GM12878 (cell line): ENCODE measurements around the gene PLCG2.

Experiments used
- CHD2 ChIP-seq: IDR thresholded peaks from 2 replicates; pipeline ENCODE4 v1.6.1; 2011; ENCODE audit warnings: low read depth, low read length, improper control_type of control experiment, borderline replicate concordance
- DPF2 ChIP-seq: fragments of 450-650 bp; IDR thresholded peaks from 2 replicates; pipeline ENCODE4 v1.6.1; 2017; ENCODE audit warnings: mild to moderate bottlenecking
- EZH2 ChIP-seq: IDR thresholded peaks from 2 replicates; pipeline ENCODE4 v1.6.1; 2012; ENCODE audit warnings: low read depth, mild to moderate bottlenecking, control low read depth, inconsistent platforms, low read length, borderline replicate concordance; ENCODE audit not compliant: control insufficient read depth
- JUND ChIP-seq: IDR thresholded peaks from 2 replicates; pipeline ENCODE4 v1.6.1; 2012; ENCODE audit warnings: low read depth, mild to moderate bottlenecking, low read length, improper control_type of control experiment, moderate library complexity
- MXI1 ChIP-seq: fragments of 150-350 bp; IDR thresholded peaks from 2 replicates; pipeline ENCODE4 v1.6.1; 2011; ENCODE audit warnings: low read depth, mild to moderate bottlenecking, inconsistent platforms, low read length, improper control_type of control experiment
- SMC3 ChIP-seq: IDR thresholded peaks from 2 replicates; pipeline ENCODE4 v1.6.1; 2011; ENCODE audit warnings: low read length, improper control_type of control experiment, borderline replicate concordance
- SREBF2 ChIP-seq: IDR thresholded peaks from 2 replicates; pipeline ENCODE4 v1.6.1; 2012; ENCODE audit warnings: mild to moderate bottlenecking, low read length
- ZBTB4 ChIP-seq: fragments of 450-650 bp; formaldehyde crosslinking; IDR thresholded peaks from 2 replicates; pipeline ENCODE4 v1.4.0; 2022; ENCODE audit warnings: mild to moderate bottlenecking, moderate library complexity
- TF ChIP-seq, protein P1 (sequence below), 3 experiments: IDR thresholded peaks in 2 of 3; conservative IDR thresholded peaks in 1 of 3; 2 replicates each; pipeline ENCODE4 v1.5.1; 2011; ENCODE audit warnings: low read depth in 3 of 3, low read length in 3 of 3, mild to moderate bottlenecking in 3 of 3, control low read depth in 2 of 3, moderate library complexity in 2 of 3, inconsistent platforms in 1 of 3, mixed read lengths in 1 of 3; ENCODE audit not compliant: control insufficient read depth in 2 of 3, insufficient read depth in 1 of 3; ENCODE audit errors: extremely low read depth in 1 of 3
- TF ChIP-seq, protein P2 (sequence below): fragments of 450-650 bp; IDR thresholded peaks from 2 replicates; pipeline ENCODE4 v1.6.1; 2017; ENCODE audit warnings: mild to moderate bottlenecking, moderate library complexity

DNA sequence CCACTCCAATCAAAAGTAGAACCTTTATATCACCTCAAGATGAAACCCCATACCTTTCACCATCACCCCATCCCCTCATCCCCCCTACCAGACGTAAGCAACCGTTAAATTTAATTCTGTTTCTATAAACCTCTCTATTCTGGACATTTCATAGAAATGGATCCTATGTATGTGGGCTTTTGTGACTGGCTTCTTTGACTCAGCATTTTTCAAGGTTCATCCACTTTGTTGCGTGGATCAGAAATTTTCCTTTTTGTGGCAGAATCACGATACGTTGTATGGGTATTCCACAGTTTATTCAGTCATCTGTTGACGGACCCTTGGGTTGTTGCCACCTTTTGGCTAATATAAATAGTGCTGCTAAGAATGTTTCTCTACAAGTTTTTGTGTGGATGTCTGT is 8.6 kb downstream of the PLCG2 start:
- TF ChIP-seq JUND: no peak
- TF ChIP-seq, protein P1, sequence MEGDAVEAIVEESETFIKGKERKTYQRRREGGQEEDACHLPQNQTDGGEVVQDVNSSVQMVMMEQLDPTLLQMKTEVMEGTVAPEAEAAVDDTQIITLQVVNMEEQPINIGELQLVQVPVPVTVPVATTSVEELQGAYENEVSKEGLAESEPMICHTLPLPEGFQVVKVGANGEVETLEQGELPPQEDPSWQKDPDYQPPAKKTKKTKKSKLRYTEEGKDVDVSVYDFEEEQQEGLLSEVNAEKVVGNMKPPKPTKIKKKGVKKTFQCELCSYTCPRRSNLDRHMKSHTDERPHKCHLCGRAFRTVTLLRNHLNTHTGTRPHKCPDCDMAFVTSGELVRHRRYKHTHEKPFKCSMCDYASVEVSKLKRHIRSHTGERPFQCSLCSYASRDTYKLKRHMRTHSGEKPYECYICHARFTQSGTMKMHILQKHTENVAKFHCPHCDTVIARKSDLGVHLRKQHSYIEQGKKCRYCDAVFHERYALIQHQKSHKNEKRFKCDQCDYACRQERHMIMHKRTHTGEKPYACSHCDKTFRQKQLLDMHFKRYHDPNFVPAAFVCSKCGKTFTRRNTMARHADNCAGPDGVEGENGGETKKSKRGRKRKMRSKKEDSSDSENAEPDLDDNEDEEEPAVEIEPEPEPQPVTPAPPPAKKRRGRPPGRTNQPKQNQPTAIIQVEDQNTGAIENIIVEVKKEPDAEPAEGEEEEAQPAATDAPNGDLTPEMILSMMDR (IDR thresholded peaks at IDR 0.05 in 2 of 3, conservative IDR thresholded peaks at IDR 0.05 in 1 of 3; ENCODE audit: control insufficient read depth in 2 of 3, extremely low read depth in 1 of 3, insufficient read depth in 1 of 3, low read depth in 3 of 3, low read length in 3 of 3): no peak
- TF ChIP-seq MXI1: no peak
- no peak for TF ChIP-seq CHD2
- TF ChIP-seq, protein P2, sequence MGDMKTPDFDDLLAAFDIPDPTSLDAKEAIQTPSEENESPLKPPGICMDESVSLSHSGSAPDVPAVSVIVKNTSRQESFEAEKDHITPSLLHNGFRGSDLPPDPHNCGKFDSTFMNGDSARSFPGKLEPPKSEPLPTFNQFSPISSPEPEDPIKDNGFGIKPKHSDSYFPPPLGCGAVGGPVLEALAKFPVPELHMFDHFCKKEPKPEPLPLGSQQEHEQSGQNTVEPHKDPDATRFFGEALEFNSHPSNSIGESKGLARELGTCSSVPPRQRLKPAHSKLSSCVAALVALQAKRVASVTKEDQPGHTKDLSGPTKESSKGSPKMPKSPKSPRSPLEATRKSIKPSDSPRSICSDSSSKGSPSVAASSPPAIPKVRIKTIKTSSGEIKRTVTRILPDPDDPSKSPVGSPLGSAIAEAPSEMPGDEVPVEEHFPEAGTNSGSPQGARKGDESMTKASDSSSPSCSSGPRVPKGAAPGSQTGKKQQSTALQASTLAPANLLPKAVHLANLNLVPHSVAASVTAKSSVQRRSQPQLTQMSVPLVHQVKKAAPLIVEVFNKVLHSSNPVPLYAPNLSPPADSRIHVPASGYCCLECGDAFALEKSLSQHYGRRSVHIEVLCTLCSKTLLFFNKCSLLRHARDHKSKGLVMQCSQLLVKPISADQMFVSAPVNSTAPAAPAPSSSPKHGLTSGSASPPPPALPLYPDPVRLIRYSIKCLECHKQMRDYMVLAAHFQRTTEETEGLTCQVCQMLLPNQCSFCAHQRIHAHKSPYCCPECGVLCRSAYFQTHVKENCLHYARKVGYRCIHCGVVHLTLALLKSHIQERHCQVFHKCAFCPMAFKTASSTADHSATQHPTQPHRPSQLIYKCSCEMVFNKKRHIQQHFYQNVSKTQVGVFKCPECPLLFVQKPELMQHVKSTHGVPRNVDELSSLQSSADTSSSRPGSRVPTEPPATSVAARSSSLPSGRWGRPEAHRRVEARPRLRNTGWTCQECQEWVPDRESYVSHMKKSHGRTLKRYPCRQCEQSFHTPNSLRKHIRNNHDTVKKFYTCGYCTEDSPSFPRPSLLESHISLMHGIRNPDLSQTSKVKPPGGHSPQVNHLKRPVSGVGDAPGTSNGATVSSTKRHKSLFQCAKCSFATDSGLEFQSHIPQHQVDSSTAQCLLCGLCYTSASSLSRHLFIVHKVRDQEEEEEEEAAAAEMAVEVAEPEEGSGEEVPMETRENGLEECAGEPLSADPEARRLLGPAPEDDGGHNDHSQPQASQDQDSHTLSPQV: no peak
- TF ChIP-seq EZH2: no peak
- TF ChIP-seq SREBF2: no peak
- TF ChIP-seq ZBTB4 (CRISPR knock-in tag): no peak
- no peak for TF ChIP-seq DPF2
- TF ChIP-seq SMC3: no peak
